ENCODE results near the gene RANGAP1. TPM values are rescaled to one million over a fixed set of nuclear protein-coding genes. Genes with fewer than 3 reads are reported as not detected.

The RANGAP1 gene
- total and polyA plus RNA-seq, 2 of the 13 experiments (the other 11 are each of a cell fraction or from before 2014, with no cell fraction given) = 51.8 to 83.9 TPM

GRCh38 chr22:41203118-41203517 is 82.9 kb downstream of the RANGAP1 start:
- peaks cover 51% of the 10 kb centered on the region for H3K4me1 ChIP-seq (ENCODE audit: insufficient read depth, low read length)
- DNase-seq (ENCODE audit: low spot score) (no peak), ATAC-seq (no peak), FAIRE-seq (no peak)
- H3K27me3 ChIP-seq (ENCODE audit: control insufficient read depth in 1 of 2, insufficient read depth in 2 of 2, low read length in 2 of 2) = peaks cover 0 to 2% of the 10 kb centered on the region in 2 experiments; a peak in 2 of 5 replicates
- H3K79me2 ChIP-seq (ENCODE audit: insufficient read depth, low read length) = peaks cover 11% of the 10 kb centered on the region
- no peak overlapping the region for H3K4me3 ChIP-seq (replicated peaks in 1 of 3; ENCODE audit: insufficient read depth in 1 of 3, low read depth in 2 of 3, low read length in 3 of 3)
- in situ Hi-C loops (cut with HindIII; ENCODE audit: extremely low pct_ligation_motif_present, low pct_unique_long_range_greater_than_20kb) (no loop called here), intact Hi-C loops (cut with micrococcal nuclease; ENCODE audit: unreplicated experiment) (no loop called here)
- no peak overlapping the region for H3K9ac ChIP-seq (ENCODE audit: insufficient read depth, low read depth, low read length)
- no peak overlapping the region for H3K27ac ChIP-seq (ENCODE audit: extremely low read length, insufficient read depth, low read length)
- CTCF ChIA-PET (ENCODE audit: low intra/inter-chr PET ratio, low total read pairs) = no interaction called here
- POLR2A ChIA-PET = no interaction called here
- no peaks in the 10 kb centered on the region for H4K20me1 ChIP-seq (ENCODE audit: insufficient read depth, low read length)
- H3K4me2 ChIP-seq (ENCODE audit: low read depth, low read length) = no peak overlapping the region
- no peaks in the 10 kb centered on the region for H3K9me3 ChIP-seq (ENCODE audit: low read length)
- H2AFZ ChIP-seq (ENCODE audit: low read length) = no peak overlapping the region
- BruUV-seq (replicated peaks) = no TSS peak
- TF ChIP-seq PRDM10 (CRISPR knock-in tag; IDR thresholded peaks at IDR 0.05; ENCODE audit: low read depth) (no peak), ZNF251 (CRISPR knock-in tag; IDR thresholded peaks at IDR 0.05) (no peak), ZNF451 (CRISPR knock-in tag; IDR thresholded peaks at IDR 0.05) (no peak), ZMYM3 (CRISPR knock-in tag; IDR thresholded peaks at IDR 0.05) (peak; percentile 58; the same call in 1 of the 2 replicates), ZNF772 (CRISPR knock-in tag; IDR thresholded peaks at IDR 0.05) (no peak), TBP (CRISPR knock-in tag; IDR thresholded peaks at IDR 0.05) (no peak), GABPA (IDR thresholded peaks at IDR 0.05; ENCODE audit: low read depth, low read length) (no peak), GABPA (CRISPR knock-in tag; IDR thresholded peaks at IDR 0.05; ENCODE audit: low read depth) (no peak), PBX2 (CRISPR knock-in tag; IDR thresholded peaks at IDR 0.05) (no peak), ZMYM2 (CRISPR knock-in tag; IDR thresholded peaks at IDR 0.05) (no peak), GPBP1L1 (CRISPR knock-in tag; IDR thresholded peaks at IDR 0.05) (no peak), ZNF576 (CRISPR knock-in tag; IDR thresholded peaks at IDR 0.05) (no peak), TOPORS (CRISPR knock-in tag; IDR thresholded peaks at IDR 0.05) (no peak), SNAPC2 (CRISPR knock-in tag; IDR thresholded peaks at IDR 0.05) (no peak), PTBP1 (IDR thresholded peaks at IDR 0.05; ENCODE audit: low read depth, low read length, poor library complexity, severe bottlenecking) (no peak), TEF (CRISPR knock-in tag; IDR thresholded peaks at IDR 0.05) (no peak), HNF4A (CRISPR knock-in tag; IDR thresholded peaks at IDR 0.05) (0 out of 2 replicates have a peak, but pooled peaks have one; percentile 11), MEF2D (CRISPR knock-in tag; IDR thresholded peaks at IDR 0.05) (no peak)
- no peaks in the 10 kb centered on the region for H3K36me3 ChIP-seq (replicated peaks in 1 of 2; ENCODE audit: control insufficient read depth in 1 of 2, insufficient read depth in 2 of 2, low read length in 2 of 2)
- WGBS (ENCODE audit: low lambda C conversion rate) = 54% methylated on average over 2 of the region's 2 CpGs
